Measurements from ENCODE around the gene SMPD2. TPM values are rescaled to one million over a fixed set of nuclear protein-coding genes. Genes with fewer than 3 reads are reported as not detected.

SMPD2 gene
- total and polyA plus RNA-seq, 4 experiments from 2014 or later: 8.2 to 23.6 (median 18.8) TPM

DNA sequence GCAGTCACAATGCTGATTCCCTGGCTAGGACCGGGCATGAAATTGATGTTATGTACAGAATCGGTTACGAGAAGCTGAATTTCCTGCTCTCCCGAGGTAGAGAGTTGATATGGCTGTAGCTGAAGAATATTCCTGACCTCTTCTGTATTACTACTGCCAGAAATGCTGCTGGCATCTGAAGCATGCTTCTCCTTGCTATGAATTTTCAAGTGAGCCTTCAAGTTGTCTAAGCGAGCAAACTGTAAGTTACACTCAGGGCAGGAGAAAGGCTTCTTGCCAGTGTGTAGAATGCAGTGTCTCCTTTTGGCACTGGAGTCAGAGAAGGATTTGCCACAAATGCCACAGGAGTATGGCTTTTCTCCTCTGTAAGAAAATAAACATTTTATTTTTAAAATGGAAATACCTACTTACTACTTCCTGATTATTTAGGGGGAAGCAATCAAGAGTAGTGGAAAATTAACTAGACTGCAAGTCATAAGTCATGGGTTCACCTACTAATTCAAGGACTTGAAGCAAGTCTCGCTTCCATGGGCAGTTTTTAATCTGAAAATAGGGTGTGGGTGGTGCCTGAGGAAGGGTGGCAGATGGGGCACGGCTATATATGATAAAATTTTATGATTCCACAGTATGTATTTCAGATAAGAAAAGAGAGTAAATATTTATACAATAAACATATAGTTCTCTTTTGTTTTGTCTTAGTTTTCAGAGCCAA is 25.8 kb downstream of the SMPD2 start:
- CTCF ChIA-PET (ENCODE audit: partially characterized antibody): interaction anchor here (0.6 to 4.6 kb wide), 3 partner anchors 10 to 1127 kb away, joined by 3 to 29 read pairs (median 3); partner anchors contain the start of gene ZBTB24
- peaks cover 19% of the 10 kb centered on the region for H3K4me1 ChIP-seq (ENCODE audit: insufficient read depth, low read length)
- no peak for DNase-seq
- intact Hi-C loops (cut with micrococcal nuclease): no loop called here
- Mint-ChIP-seq H3K36me3 (peaks cover 60 to 82% of the 10 kb centered on the region in 2 donors), H3K27me3 (no peaks in the 10 kb centered on the region), H3K4me1 (peaks cover 37 to 66% (median 39%) of the 10 kb centered on the region in 4 donors), H3K27ac (peak overlapping the region in 3 of 7 donors; percentile 46 to 71 (median 54)), H3K4me3 (no peak overlapping the region), H3K9me3 (peaks cover 0 to 3% (median 0%) of the 10 kb centered on the region in 8 donors)
- POLR2A ChIA-PET (ENCODE audit: partially characterized antibody): interaction anchor here (1.1 to 2.0 kb wide), 4 partner anchors 10 to 84 kb away, joined by 3 to 7 read pairs (median 4); partner anchors contain the start of genes CD164, SMPD2 and ZBTB24
- no peak overlapping the region for H3K4me3 ChIP-seq (ENCODE audit: low read length in 2 of 2)
- no peaks in the 10 kb centered on the region for H3K27me3 ChIP-seq (ENCODE audit: insufficient read depth, low read length)
- H3K9me3 ChIP-seq (ENCODE audit: control insufficient read depth in 1 of 2, low read length in 2 of 2): no peaks in the 10 kb centered on the region
- peaks cover 56% of the 10 kb centered on the region for H3K36me3 ChIP-seq (ENCODE audit: insufficient read depth, low read length)
- H3K27ac ChIP-seq (ENCODE audit: low read depth, low read length): no peak overlapping the region

DNA sequence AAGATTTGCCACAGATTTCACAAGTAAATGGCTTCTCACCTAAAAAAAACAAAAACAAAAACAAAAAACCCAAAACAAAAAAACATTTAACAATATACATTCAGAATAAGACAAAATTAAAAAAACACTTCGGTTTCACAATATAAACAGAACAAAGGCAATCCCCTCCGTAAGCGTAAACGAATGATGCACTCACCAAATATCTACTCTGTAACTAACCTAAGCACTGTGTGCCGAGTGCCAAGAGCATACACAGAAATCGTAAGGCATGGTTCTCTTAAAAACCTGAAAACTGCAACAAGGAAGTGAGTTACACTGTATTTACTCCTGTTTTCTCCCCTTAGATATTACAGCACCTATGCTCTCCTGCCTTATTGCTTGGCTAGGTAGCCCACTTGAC is 27.2 kb downstream of the SMPD2 start:
- no peak overlapping the region for H3K4me3 Mint-ChIP-seq
- H3K9me3 ChIP-seq (ENCODE audit: control insufficient read depth in 1 of 2, low read length in 2 of 2): no peaks in the 10 kb centered on the region
- H3K4me1 Mint-ChIP-seq: peaks cover 40 to 70% (median 44%) of the 10 kb centered on the region in 4 donors
- peak overlapping the region in 5 of 7 donors; percentile 3 to 81 (median 54) for H3K27ac Mint-ChIP-seq
- H3K27me3 ChIP-seq (ENCODE audit: insufficient read depth, low read length): no peaks in the 10 kb centered on the region
- H3K9me3 Mint-ChIP-seq: no peaks in the 10 kb centered on the region
- peaks cover 23% of the 10 kb centered on the region for H3K4me1 ChIP-seq (ENCODE audit: insufficient read depth, low read length)
- intact Hi-C loops (cut with micrococcal nuclease): loop anchor here (2.0 kb wide), 1 partner anchor 15 kb away; the partner anchor contains the start of gene ZBTB24
- H3K4me3 ChIP-seq (ENCODE audit: low read length in 2 of 2): no peak overlapping the region
- DNase-seq: no peak
- CTCF ChIA-PET (ENCODE audit: partially characterized antibody): no interaction called here
- no peak overlapping the region for H3K27ac ChIP-seq (ENCODE audit: low read depth, low read length)
- H3K36me3 ChIP-seq (ENCODE audit: insufficient read depth, low read length): peaks cover 64% of the 10 kb centered on the region
- peaks cover 62 to 84% of the 10 kb centered on the region in 2 donors for H3K36me3 Mint-ChIP-seq
- POLR2A ChIA-PET (ENCODE audit: partially characterized antibody): no interaction called here
- no peaks in the 10 kb centered on the region for H3K27me3 Mint-ChIP-seq

DNA sequence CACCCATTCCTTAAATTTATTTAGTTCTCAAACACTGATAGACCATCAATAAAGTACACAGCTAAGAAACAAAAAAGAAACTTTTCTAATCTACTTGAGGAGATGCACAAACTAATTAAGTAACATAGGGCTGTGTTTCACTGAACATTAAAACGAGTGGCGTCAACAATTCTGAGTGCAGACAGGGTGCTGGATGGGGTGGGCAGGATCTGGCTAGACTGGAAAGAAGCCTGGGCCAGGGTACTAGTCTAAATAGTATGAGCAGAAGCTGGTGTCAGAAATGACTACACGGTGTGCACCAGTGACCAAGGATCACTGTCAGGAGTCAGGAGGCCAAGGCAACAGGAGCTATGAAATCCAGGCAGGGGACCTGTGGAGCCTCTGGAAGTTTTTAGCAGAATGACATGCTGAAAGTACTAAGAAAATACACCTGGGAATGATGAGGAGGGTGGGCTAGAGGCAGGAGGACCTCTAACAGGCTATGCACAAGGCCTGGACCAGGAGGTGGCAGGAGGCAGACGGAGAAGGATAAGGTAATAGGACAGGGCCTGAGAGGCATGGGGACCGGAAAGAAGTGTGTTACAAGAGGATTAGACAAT is 29.2 kb downstream of the SMPD2 start:
- ChIA-PET POLR2A (ENCODE audit: partially characterized antibody) (interaction anchor here (0.7 to 3.4 kb wide), 6 partner anchors 11 to 28 kb away, joined by 3 to 20 read pairs (median 4); partner anchors contain the start of gene MICAL1), CTCF (ENCODE audit: partially characterized antibody) (interaction anchor here (1.3 to 1.5 kb wide), 3 partner anchors 10 to 282 kb away, joined by 4 read pairs; partner anchors contain the start of gene ZBTB24)
- Mint-ChIP-seq H3K4me1 (peaks cover 43 to 70% (median 50%) of the 10 kb centered on the region in 4 donors), H3K36me3 (peaks cover 65 to 89% of the 10 kb centered on the region in 2 donors), H3K27ac (peak overlapping the region; percentile 12 to 79 (median 49)), H3K9me3 (no peaks in the 10 kb centered on the region), H3K4me3 (no peak overlapping the region), H3K27me3 (no peaks in the 10 kb centered on the region)
- Histone ChIP-seq H3K4me1 (ENCODE audit: insufficient read depth, low read length) (peaks cover 17% of the 10 kb centered on the region), H3K27me3 (ENCODE audit: insufficient read depth, low read length) (no peaks in the 10 kb centered on the region), H3K36me3 (ENCODE audit: insufficient read depth, low read length) (peaks cover 70% of the 10 kb centered on the region), H3K4me3 (ENCODE audit: low read length in 2 of 2) (no peak overlapping the region), H3K27ac (ENCODE audit: low read depth, low read length) (no peak overlapping the region), H3K9me3 (ENCODE audit: control insufficient read depth in 1 of 2, low read length in 2 of 2) (no peaks in the 10 kb centered on the region)
- no peak for DNase-seq
- intact Hi-C loops (cut with micrococcal nuclease): loop anchor here (2.0 kb wide), 1 partner anchor 13 kb away; the partner anchor contains the start of gene ZBTB24

DNA sequence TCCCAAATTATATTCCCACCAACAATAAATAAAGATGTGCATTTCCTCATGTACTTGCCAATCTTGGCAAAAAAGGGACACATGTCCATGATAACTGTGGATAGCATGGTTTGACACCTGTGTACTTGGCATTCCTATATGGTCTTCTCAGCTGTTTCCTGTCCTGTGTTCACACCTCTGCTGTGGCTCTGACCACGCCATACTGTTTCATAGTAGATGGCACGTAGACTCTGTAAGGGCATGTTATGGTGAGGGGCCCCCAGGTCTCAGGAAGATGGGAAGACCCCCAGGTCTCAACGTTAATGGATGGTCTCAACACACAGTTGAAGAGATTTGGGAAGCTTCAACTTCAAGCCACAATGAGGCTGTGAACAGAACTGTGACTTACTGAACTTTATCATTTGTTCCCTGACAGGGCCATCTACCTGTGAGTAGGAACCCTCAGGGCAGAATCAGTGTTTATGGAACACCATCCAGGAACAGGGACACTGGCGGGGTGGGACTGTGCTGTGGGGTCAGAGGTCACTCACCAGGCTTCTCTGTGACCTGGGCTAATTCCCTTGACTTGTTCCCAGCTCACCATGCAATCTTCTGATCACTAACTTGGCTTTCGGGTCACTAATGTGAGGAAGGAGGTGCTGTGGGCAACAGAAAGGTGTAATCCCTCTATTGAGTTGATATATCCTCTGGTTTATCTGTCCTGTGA is 30.7 kb downstream of the SMPD2 start:
- Histone ChIP-seq H3K27me3 (ENCODE audit: insufficient read depth, low read length) (no peaks in the 10 kb centered on the region), H3K4me3 (ENCODE audit: low read length in 2 of 2) (no peak overlapping the region), H3K9me3 (ENCODE audit: control insufficient read depth in 1 of 2, low read length in 2 of 2) (no peaks in the 10 kb centered on the region), H3K36me3 (ENCODE audit: insufficient read depth, low read length) (peaks cover 69% of the 10 kb centered on the region), H3K4me1 (ENCODE audit: insufficient read depth, low read length) (peaks cover 20% of the 10 kb centered on the region), H3K27ac (ENCODE audit: low read depth, low read length) (no peak overlapping the region)
- H3K9me3 Mint-ChIP-seq: no peaks in the 10 kb centered on the region
- H3K27me3 Mint-ChIP-seq: no peaks in the 10 kb centered on the region
- peaks cover 72 to 90% of the 10 kb centered on the region in 2 donors for H3K36me3 Mint-ChIP-seq
- DNase-seq: no peak
- peak overlapping the region; percentile 26 to 84 (median 75) for H3K27ac Mint-ChIP-seq
- peaks cover 46 to 72% (median 51%) of the 10 kb centered on the region in 4 donors for H3K4me1 Mint-ChIP-seq
- intact Hi-C loops (cut with micrococcal nuclease): no loop called here
- ChIA-PET CTCF (ENCODE audit: partially characterized antibody) (no interaction called here), POLR2A (ENCODE audit: partially characterized antibody) (interaction anchor here (1.3 to 3.4 kb wide), 5 partner anchors 11 to 21 kb away, joined by 3 to 20 read pairs (median 4); partner anchors contain the start of gene MICAL1)
- peak overlapping the region in 1 of 8 donors; percentile 39 for H3K4me3 Mint-ChIP-seq

DNA sequence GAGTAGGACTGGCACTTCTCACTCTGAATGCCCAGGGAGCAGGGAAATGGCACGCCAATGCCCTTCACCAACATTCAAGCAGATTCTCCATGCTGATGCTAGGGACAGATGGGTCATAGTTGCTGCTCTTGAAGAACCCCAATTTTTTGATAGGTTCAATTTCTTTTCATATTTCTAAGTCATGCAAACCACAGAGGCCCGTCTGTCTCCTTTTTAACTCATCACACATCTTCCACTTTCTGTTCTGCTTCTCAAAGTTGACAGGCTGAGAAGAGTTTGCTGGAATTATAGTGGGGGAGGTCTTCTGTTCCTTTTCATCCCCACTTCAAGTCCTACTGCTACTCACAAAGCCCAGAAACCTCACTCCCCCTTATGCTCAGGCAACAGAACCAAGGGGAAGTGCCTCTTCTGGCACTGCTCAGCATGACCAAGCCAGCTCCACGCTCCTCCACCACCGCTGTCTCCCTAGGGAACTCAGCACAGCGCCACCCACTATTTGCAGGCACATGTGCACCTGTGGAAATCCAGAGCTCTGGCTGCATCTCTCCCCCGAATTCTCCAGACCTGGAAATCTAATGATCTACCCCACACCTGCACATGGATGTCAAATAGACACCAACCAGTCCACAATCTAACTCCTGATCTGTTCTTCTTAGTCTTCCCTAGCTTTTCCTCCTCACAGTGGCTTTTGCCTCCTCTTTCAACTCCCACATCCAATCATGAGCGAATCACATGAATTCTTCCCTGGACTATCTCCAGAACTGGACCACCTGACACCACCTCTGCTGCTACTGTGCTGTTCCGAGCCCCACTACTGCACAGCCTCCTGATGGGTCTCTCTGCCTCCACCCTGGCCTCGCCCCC is 31.8 kb downstream of the SMPD2 start:
- ChIA-PET POLR2A (ENCODE audit: partially characterized antibody) (interaction anchor here (1.3 to 1.8 kb wide), 3 partner anchors 10 to 22 kb away, joined by 3 to 5 read pairs (median 4); no protein-coding TSS in a partner anchor), CTCF (ENCODE audit: partially characterized antibody) (no interaction called here)
- Mint-ChIP-seq H3K27me3 (no peaks in the 10 kb centered on the region), H3K27ac (peak overlapping the region; percentile 32 to 90 (median 80)), H3K9me3 (no peaks in the 10 kb centered on the region), H3K36me3 (peaks cover 71 to 92% of the 10 kb centered on the region in 2 donors), H3K4me3 (peak overlapping the region in 1 of 8 donors; percentile 1), H3K4me1 (peaks cover 52 to 81% (median 57%) of the 10 kb centered on the region in 4 donors)
- no peak overlapping the region for H3K4me3 ChIP-seq (ENCODE audit: low read length in 2 of 2)
- peaks cover 71% of the 10 kb centered on the region for H3K36me3 ChIP-seq (ENCODE audit: insufficient read depth, low read length)
- no peaks in the 10 kb centered on the region for H3K9me3 ChIP-seq (ENCODE audit: control insufficient read depth in 1 of 2, low read length in 2 of 2)
- no peak for DNase-seq
- no peaks in the 10 kb centered on the region for H3K27me3 ChIP-seq (ENCODE audit: insufficient read depth, low read length)
- intact Hi-C loops (cut with micrococcal nuclease): no loop called here
- H3K27ac ChIP-seq (ENCODE audit: low read depth, low read length): no peak overlapping the region
- H3K4me1 ChIP-seq (ENCODE audit: insufficient read depth, low read length): peaks cover 32% of the 10 kb centered on the region

DNA sequence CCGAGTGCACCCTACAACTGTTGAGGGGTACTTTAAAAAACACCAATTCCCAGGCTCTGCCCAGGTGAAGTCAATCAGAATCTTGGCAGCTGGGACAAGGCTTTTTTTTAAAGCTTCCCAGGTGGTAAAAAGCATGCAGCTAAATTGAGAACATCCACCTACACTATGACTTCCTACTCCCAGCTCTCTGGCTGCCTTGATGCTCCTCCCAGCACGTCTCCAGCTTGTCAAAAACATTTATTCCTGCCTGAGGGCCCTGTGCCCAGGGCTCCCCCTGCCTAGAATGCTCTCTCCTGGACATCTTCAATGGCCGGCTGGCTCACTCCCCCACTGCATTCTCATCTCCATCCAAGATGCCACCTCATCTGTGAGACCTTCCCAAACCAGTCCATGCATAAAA is 32.6 kb downstream of the SMPD2 start:
- no peaks in the 10 kb centered on the region for H3K27me3 ChIP-seq (ENCODE audit: insufficient read depth, low read length)
- Mint-ChIP-seq H3K4me3 (peak overlapping the region in 1 of 8 donors; percentile 13), H3K36me3 (peaks cover 68 to 91% of the 10 kb centered on the region in 2 donors), H3K27me3 (no peaks in the 10 kb centered on the region), H3K9me3 (no peaks in the 10 kb centered on the region), H3K4me1 (peaks cover 56 to 81% (median 63%) of the 10 kb centered on the region in 4 donors), H3K27ac (peak overlapping the region; percentile 14 to 90 (median 85))
- intact Hi-C loops (cut with micrococcal nuclease): no loop called here
- peaks cover 39% of the 10 kb centered on the region for H3K4me1 ChIP-seq (ENCODE audit: insufficient read depth, low read length)
- H3K27ac ChIP-seq (ENCODE audit: low read depth, low read length): no peak overlapping the region
- H3K36me3 ChIP-seq (ENCODE audit: insufficient read depth, low read length): peaks cover 74% of the 10 kb centered on the region
- H3K4me3 ChIP-seq (ENCODE audit: low read length in 2 of 2): no peak overlapping the region
- ChIA-PET CTCF (ENCODE audit: partially characterized antibody) (no interaction called here), POLR2A (ENCODE audit: partially characterized antibody) (interaction anchor here (1.8 kb wide), 1 partner anchor 9 kb away, joined by 4 read pairs; no protein-coding TSS in a partner anchor)
- H3K9me3 ChIP-seq (ENCODE audit: control insufficient read depth in 1 of 2, low read length in 2 of 2): no peaks in the 10 kb centered on the region
- no peak for DNase-seq
